Upper lobe of left lung (tissue), 6 donors: Measurements from ENCODE around the gene A3GALT2. TPM values are rescaled to one million over a fixed set of nuclear protein-coding genes. Genes with fewer than 3 reads are reported as not detected.
A peak's percentile ranks its signal among the peaks of the same experiment; 100 is the strongest.

Experiments used
- ATAC-seq, 2 donors: fragments of 200-7000 bp; cut with Tn5 transposase; one replicate each; pipeline ENCODE4 v1.9.1; 2022; ENCODE audit warnings: mild to moderate bottlenecking in 2 of 2, moderate library complexity in 2 of 2; ENCODE audit not compliant: low FRiP score in 2 of 2
- DNase-seq, 2 donors: peaks; one replicate each; pipeline ENCODE4 v3.0.0-alpha.2; 2019 to 2020
- H3K27ac ChIP-seq, 4 donors: fragments of 200-600 bp; sonication (generic); one replicate each; pipeline ENCODE4 v1.5.1; 2016 to 2019
- H3K27me3 ChIP-seq, 4 donors: fragments of 200-600 bp; sonication (generic); one replicate each; pipeline ENCODE4 v1.5.1; 2017 to 2019
- H3K36me3 ChIP-seq, 4 donors: fragments of 200-600 bp; sonication (generic); one replicate each; pipeline ENCODE4 v1.5.1; 2016 to 2019
- H3K4me1 ChIP-seq, 4 donors: fragments of 200-600 bp; sonication (generic); one replicate each; pipeline ENCODE4 v1.5.1; 2018 to 2019
- H3K4me3 ChIP-seq, 4 donors: fragments of 200-600 bp; sonication (generic); one replicate each; pipeline ENCODE4 v1.5.1; 2017 to 2019; ENCODE audit warnings: mild to moderate bottlenecking in 2 of 4, moderate library complexity in 1 of 4
- H3K9me3 ChIP-seq, 4 donors: fragments of 200-600 bp; sonication (generic); one replicate each; pipeline ENCODE4 v1.5.1; 2018 to 2019
- CTCF ChIP-seq, 6 experiments: fragments of 450-650 bp in 4 of 6; fragments of 200-600 bp in 2 of 6; sonication (generic) in 2 of 6; IDR thresholded peaks; one replicate each; pipeline ENCODE4 v1.5.1; 2016 to 2019; ENCODE audit warnings: antibody characterized with exemption in 6 of 6
- EP300 ChIP-seq, 4 donors: sonication (generic); formaldehyde crosslinking; IDR thresholded peaks; one replicate each; pipeline ENCODE4 v1.5.1; 2017; ENCODE audit warnings: antibody characterized with exemption in 4 of 4, control low read depth in 2 of 4
- POLR2A ChIP-seq, 4 donors: fragments of 450-650 bp; IDR thresholded peaks; one replicate each; pipeline ENCODE4 v1.5.1; 2016 to 2017; ENCODE audit warnings: antibody characterized with exemption in 4 of 4, mild to moderate bottlenecking in 2 of 4
- POLR2AphosphoS5 ChIP-seq, 2 donors: sonication (generic); formaldehyde crosslinking; IDR thresholded peaks; one replicate each; pipeline ENCODE4 v1.5.1; 2017; ENCODE audit warnings: antibody characterized with exemption in 2 of 2
- WGBS, 2 donors: methylation state at CpG; one replicate each; pipeline ENCODE4 v1.1.5; 2017 to 2018; 5-methylcytosine and 5-hydroxymethylcytosine counted together
- total RNA-seq, 6 donors: library from RNA; depleted of rRNA in 4 of 6; stranded (reverse); fragments of >200 nt in 4 of 6; gene quantifications; one replicate each; pipeline versions ENCODE4 v1.1.0 to v1.2.1, GENCODE V29; 2016 to 2021
- donor health status: DM: no; HTN: no; CAD: no; lungs with moderate emphysema.
- donor health status: DM: no; HTN: yes; CAD: no; lungs with severe emphysema.

Gene A3GALT2
- total RNA-seq, 6 donors from 2014 or later: 0.79 to 0.91 TPM; not detected in 4

- peaks cover 0 to 3% (median 0%) of the 10 kb centered on the region in 4 donors for H3K4me1 ChIP-seq
- ATAC-seq (peak in 1 of 2 donors; percentile 34), DNase-seq (peak in 1 of 2 donors; percentile 70)
- peaks cover 8 to 70% (median 40%) of the 10 kb centered on the region in 4 donors for H3K36me3 ChIP-seq
- H3K27me3 ChIP-seq: no peaks in the 10 kb centered on the region
- TF ChIP-seq CTCF (IDR thresholded peaks at IDR 0.05) (no peak), EP300 (IDR thresholded peaks at IDR 0.05) (no peak), POLR2AphosphoS5 (IDR thresholded peaks at IDR 0.05) (no peak), POLR2A (IDR thresholded peaks at IDR 0.05) (no peak)
- no peak overlapping the region for H3K27ac ChIP-seq
- no peak overlapping the region for H3K4me3 ChIP-seq
- 98% methylated on average over 25 to 29 of the region's 29 CpGs for WGBS, 2 donors
- H3K9me3 ChIP-seq: no peaks in the 10 kb centered on the region
Observed at GRCh38 chr1:33280091-33280661, 40.7 kb downstream of the A3GALT2 start.

DNA sequence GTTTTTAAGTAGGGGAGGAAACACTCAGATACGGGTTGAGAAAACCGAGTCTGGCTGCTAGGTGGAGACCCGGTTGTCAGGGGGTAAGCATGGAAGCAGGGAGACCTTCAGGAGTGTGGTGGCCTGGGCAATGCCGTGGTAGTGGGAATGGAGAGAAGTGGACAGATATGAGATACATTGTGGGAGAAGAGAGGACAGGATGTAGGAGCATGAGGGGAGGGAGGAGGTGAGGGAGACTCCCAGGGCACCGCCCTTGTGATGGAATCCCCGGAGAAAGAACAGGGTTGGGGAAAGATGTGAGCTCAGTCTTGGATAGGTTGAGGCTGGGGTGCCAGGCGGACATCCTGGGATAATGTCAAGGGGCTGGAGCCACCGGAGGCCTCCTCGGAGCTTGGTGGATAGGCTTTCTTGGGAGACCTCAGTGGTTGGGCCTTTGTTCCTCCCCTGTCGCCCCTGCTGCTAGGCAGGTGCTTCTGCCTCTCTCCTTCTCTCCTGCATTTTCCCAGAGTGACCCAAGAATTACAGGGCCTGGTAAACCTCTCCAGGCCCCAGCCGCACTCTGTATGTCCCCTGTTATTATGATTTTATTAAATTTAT, 43.3 kb downstream of the A3GALT2 start:
- DNase-seq (no peak), ATAC-seq (no peak)
- Histone ChIP-seq H3K36me3 (peaks cover 8 to 65% (median 37%) of the 10 kb centered on the region in 4 donors), H3K9me3 (no peaks in the 10 kb centered on the region), H3K4me3 (no peak overlapping the region), H3K4me1 (peaks cover 0 to 5% (median under 1%) of the 10 kb centered on the region in 4 donors), H3K27me3 (no peaks in the 10 kb centered on the region), H3K27ac (no peak overlapping the region)
- 93 to 95% methylated on average over 11 of the region's 11 CpGs for WGBS, 2 donors
- TF ChIP-seq EP300 (IDR thresholded peaks at IDR 0.05): no peak
- TF ChIP-seq POLR2AphosphoS5 (IDR thresholded peaks at IDR 0.05): no peak
- no peak for TF ChIP-seq POLR2A (IDR thresholded peaks at IDR 0.05)
- TF ChIP-seq CTCF (IDR thresholded peaks at IDR 0.05): no peak

GRCh38 chr1:33276573-33277298, 44.2 kb downstream of the A3GALT2 start:
- no peak for DNase-seq
- no peak overlapping the region for H3K27ac ChIP-seq
- no peak overlapping the region for H3K4me3 ChIP-seq
- ATAC-seq: no peak
- peaks cover 8 to 58% (median 32%) of the 10 kb centered on the region in 4 donors for H3K36me3 ChIP-seq
- no peak for TF ChIP-seq POLR2AphosphoS5 (IDR thresholded peaks at IDR 0.05)
- TF ChIP-seq EP300 (IDR thresholded peaks at IDR 0.05): no peak
- no peak for TF ChIP-seq CTCF (IDR thresholded peaks at IDR 0.05)
- no peak for TF ChIP-seq POLR2A (IDR thresholded peaks at IDR 0.05)
- H3K27me3 ChIP-seq: no peaks in the 10 kb centered on the region
- H3K4me1 ChIP-seq: peaks cover 0 to 11% (median 5%) of the 10 kb centered on the region in 4 donors
- H3K9me3 ChIP-seq: no peaks in the 10 kb centered on the region
- 85 to 90% methylated on average over 17 to 24 of the region's 30 CpGs for WGBS, 2 donors

DNA sequence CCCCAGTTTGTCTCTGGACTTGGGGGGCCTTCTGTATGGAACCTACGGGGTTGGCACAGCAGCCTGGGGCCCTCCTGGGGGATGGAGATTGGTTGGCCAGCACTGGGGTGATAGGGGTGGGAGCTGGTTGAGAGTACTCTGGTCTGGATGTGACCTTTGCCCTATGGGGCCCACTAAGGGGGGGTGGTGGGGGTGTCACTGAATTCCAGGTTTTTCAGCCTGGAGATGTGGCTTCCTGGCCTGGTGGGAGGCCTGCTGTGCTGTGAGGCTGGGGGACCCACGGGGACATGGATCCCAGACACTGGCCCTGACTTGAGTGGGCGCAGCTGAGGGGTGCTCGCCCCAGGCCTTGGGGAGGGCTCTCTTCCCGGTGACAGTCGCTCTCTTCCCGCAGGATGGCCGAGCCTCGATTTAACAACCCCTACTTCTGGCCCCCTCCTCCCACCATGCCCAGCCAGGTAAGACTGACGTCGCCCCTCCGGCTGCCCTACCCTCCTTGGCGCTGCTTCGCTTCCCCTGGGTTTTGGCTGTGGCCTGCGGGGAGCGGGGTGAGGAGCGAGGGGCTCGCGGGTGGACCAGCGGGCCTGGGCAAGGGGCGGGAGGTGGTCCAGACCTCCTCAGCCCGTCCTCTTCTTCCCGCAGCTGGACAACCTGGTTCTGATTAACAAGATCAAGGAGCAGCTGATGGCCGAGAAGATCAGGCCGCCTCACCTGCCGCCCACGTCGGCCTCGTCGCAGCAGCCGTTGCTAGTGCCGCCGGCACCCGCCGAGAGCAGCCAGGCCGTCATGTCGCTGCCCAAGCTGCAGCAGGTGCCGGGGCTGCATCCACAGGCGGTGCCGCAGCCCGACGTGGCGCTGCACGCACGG, 45.0 kb downstream of the A3GALT2 start:
- DNase-seq: peak in 1 of 2 donors; percentile 77
- Histone ChIP-seq H3K4me3 (no peak overlapping the region), H3K27ac (no peak overlapping the region), H3K4me1 (peaks cover 0 to 11% (median 5%) of the 10 kb centered on the region in 4 donors), H3K36me3 (peaks cover 3 to 50% (median 24%) of the 10 kb centered on the region in 4 donors), H3K9me3 (no peaks in the 10 kb centered on the region), H3K27me3 (no peaks in the 10 kb centered on the region)
- WGBS, 2 donors: 95 to 99% methylated on average over 30 to 37 of the region's 45 CpGs
- ATAC-seq: no peak
- TF ChIP-seq CTCF (IDR thresholded peaks at IDR 0.05) (no peak), POLR2AphosphoS5 (IDR thresholded peaks at IDR 0.05) (no peak), POLR2A (IDR thresholded peaks at IDR 0.05) (no peak), EP300 (IDR thresholded peaks at IDR 0.05) (no peak)
